ENCODE data around the gene SLC5A4. TPM values are rescaled to one million over a fixed set of nuclear protein-coding genes. Genes with fewer than 3 reads are reported as not detected.
A peak's percentile ranks its signal among the peaks of the same experiment; 100 is the strongest.

The SLC5A4 gene
- total RNA-seq, 2 donors from 2014 or later = not detected

DNA sequence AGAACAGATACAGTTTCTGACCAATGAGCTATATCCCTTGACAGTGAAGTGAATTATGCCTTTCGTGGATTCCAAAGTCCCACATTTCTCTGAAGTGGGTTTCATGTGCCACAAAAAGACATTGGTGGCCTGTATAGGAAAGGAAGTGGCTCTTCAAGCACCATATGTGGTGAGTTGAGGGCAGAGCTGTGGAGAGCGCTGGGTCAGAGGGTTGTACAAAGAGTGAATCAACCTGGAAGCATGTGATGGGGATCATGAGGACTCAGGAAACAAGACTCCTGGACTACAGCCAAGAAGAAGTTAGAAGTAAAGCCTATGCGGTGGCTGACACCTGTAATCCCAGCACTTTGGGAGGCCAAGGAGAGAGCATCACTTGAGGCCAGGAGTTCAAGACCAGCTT lies 579 bp upstream of the SLC5A4 start:
- Mint-ChIP-seq H3K36me3 (ENCODE audit: low read depth) (no peaks in the 10 kb centered on the region), H3K4me1 (peaks cover 7% of the 10 kb centered on the region), H3K27ac (no peak overlapping the region), H3K4me3 (no peak overlapping the region), H3K27me3 (peaks cover 56% of the 10 kb centered on the region)
- ATAC-seq (no peak), DNase-seq (no peak)
- H3K9me3 ChIP-seq (ENCODE audit: control insufficient read depth, low read length, poor library complexity, severe bottlenecking) = no peaks in the 10 kb centered on the region

DNA sequence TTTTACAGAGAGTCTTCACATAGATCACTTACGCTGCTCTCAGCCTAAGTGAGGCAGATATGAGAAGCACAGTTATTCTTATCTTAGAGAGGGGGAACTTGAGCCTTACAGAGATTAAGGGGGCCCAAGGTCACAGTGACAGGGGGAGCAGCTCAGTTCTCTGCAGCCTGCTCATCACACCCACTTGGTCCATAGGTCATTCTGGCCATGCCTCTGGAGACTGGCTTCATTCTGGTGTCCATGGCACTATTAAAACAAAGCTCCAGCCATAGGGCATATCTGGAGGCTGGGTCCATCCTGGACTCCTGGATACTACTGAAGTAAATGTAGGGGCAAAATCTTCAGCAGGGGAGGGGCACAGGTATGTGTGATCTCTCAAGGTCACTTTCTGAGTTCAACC lies 5.9 kb downstream of the SLC5A4 start:
- DNase-seq (no peak), ATAC-seq (no peak)
- H3K27me3 Mint-ChIP-seq = peaks cover 44% of the 10 kb centered on the region
- no peaks in the 10 kb centered on the region for H3K9me3 ChIP-seq (ENCODE audit: control insufficient read depth, low read length, poor library complexity, severe bottlenecking)
- no peak overlapping the region for H3K4me3 Mint-ChIP-seq
- peaks cover 2% of the 10 kb centered on the region for H3K36me3 Mint-ChIP-seq (ENCODE audit: low read depth)
- no peak overlapping the region for H3K27ac Mint-ChIP-seq
- H3K4me1 Mint-ChIP-seq = peaks cover 2% of the 10 kb centered on the region

DNA sequence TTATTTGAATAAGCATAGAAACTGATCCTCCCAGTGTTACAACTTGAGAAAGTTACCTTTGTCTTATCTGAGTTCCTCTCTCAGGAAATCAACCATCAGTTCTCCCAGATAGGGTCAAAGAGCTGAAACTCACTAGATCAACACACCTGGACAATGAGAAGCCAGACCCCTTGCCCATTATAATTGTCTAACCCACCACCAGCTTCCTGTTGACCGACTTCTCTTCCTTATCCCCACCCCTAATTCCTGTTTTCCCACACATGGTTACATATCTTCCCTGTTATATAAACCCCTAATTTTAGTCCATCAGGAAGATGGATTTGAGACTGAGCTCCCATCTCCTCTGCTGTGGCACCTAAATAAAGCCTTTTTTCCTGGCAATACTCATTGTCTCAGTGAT lies 6.9 kb downstream of the SLC5A4 start:
- peaks cover 2% of the 10 kb centered on the region for H3K4me1 Mint-ChIP-seq
- H3K4me3 Mint-ChIP-seq = no peak overlapping the region
- no peak for ATAC-seq
- H3K27ac Mint-ChIP-seq = no peak overlapping the region
- H3K9me3 ChIP-seq (ENCODE audit: control insufficient read depth, low read length, poor library complexity, severe bottlenecking) = no peaks in the 10 kb centered on the region
- peaks cover 37% of the 10 kb centered on the region for H3K27me3 Mint-ChIP-seq
- DNase-seq = no peak
- peaks cover 2% of the 10 kb centered on the region for H3K36me3 Mint-ChIP-seq (ENCODE audit: low read depth)

DNA sequence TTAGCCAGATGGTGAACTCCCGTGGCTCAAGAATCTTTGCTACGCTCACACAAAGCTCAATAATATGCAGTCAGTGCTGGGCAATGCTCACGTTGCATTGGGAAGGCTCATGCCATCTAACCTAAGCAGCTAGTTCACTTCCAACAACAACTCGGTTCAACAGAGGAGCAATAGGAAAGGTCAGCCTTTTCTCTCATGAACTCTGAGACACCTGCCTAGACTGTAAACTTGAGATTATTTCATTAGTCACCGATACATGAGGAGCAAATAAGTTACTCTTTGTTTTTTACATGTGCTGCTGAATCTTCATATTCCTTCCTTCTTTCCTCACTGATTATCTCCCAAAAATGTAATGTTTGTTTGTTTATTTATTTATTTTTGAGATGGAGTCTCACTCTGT lies 9.0 kb downstream of the SLC5A4 start:
- Mint-ChIP-seq H3K36me3 (ENCODE audit: low read depth) (peaks cover 2% of the 10 kb centered on the region), H3K4me1 (peaks cover 2% of the 10 kb centered on the region), H3K4me3 (no peak overlapping the region), H3K27me3 (peaks cover 36% of the 10 kb centered on the region), H3K27ac (no peak overlapping the region)
- no peak for DNase-seq
- ATAC-seq = no peak
- no peaks in the 10 kb centered on the region for H3K9me3 ChIP-seq (ENCODE audit: control insufficient read depth, low read length, poor library complexity, severe bottlenecking)

DNA sequence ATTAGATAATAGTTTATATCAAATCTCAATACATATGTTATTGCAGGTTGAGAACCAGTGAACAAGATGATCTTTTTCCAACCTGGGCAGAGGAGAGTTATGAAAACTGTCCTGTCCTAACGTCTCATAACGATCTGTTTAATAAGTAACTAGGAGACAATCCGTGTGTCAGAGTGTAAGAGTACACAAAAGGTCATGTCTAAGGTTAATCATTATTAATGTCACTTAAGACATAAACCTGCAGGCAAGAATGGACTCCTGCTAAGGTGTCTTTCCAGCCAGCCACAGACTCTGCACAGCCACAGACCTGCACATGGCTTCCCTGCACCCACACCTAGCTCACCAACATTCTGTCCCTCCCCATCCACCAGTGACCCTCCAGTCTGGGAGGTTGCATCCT lies 10.1 kb downstream of the SLC5A4 start:
- ATAC-seq (no peak), DNase-seq (no peak)
- Mint-ChIP-seq H3K27ac (no peak overlapping the region), H3K4me3 (no peak overlapping the region), H3K4me1 (peaks cover 2% of the 10 kb centered on the region), H3K36me3 (ENCODE audit: low read depth) (no peaks in the 10 kb centered on the region), H3K27me3 (peaks cover 43% of the 10 kb centered on the region)
- H3K9me3 ChIP-seq (ENCODE audit: control insufficient read depth, low read length, poor library complexity, severe bottlenecking) = no peaks in the 10 kb centered on the region

DNA sequence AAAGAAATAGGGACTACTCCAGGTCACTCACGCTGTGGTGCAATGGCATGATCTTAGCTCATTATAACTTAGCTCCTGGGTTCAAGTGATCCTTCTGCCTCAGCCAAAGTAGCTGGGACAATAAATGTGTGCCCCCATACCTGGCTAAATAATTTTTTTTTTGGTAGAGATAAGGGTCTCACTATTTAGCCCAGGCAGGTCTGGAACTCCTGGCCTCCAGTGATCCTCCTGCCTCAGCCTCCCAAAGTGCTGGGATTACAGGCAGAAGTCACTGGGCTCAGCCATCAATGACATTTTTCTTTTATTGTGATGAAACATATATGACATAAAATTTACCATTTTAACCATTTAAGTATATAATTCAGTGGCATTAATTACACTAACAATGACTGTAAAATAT lies 10.6 kb downstream of the SLC5A4 start:
- H3K9me3 ChIP-seq (ENCODE audit: control insufficient read depth, low read length, poor library complexity, severe bottlenecking) = no peaks in the 10 kb centered on the region
- no peak overlapping the region for H3K27ac Mint-ChIP-seq
- H3K4me3 Mint-ChIP-seq = no peak overlapping the region
- peaks cover 2% of the 10 kb centered on the region for H3K4me1 Mint-ChIP-seq
- H3K27me3 Mint-ChIP-seq = peaks cover 43% of the 10 kb centered on the region
- DNase-seq (no peak), ATAC-seq (no peak)
- no peaks in the 10 kb centered on the region for H3K36me3 Mint-ChIP-seq (ENCODE audit: low read depth)

DNA sequence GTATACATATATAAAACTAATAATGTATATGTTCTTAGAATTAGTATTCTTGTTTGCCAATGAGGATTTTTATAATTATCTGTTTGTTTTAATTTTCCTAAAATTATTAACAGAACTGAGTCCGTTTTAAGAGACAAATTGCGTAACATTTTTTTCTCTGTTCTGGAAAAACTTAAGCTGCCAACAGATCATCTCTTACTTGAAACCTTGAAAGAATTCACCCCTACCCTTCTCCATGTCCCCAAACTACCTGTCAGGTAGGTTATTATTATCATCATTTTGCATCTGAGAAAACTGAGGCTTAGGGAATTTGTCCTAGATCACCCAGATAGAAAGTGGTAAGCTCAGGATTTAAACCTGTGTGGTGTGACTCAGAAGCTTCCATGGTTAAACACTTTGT lies 14.7 kb downstream of the SLC5A4 start:
- H3K36me3 Mint-ChIP-seq (ENCODE audit: low read depth) = no peaks in the 10 kb centered on the region
- ATAC-seq = no peak
- peak overlapping the region; percentile 8 for H3K27ac Mint-ChIP-seq
- no peaks in the 10 kb centered on the region for H3K9me3 ChIP-seq (ENCODE audit: control insufficient read depth, low read length, poor library complexity, severe bottlenecking)
- no peak overlapping the region for H3K4me3 Mint-ChIP-seq
- no peak for DNase-seq
- no peaks in the 10 kb centered on the region for H3K4me1 Mint-ChIP-seq
- H3K27me3 Mint-ChIP-seq = peaks cover 29% of the 10 kb centered on the region

DNA sequence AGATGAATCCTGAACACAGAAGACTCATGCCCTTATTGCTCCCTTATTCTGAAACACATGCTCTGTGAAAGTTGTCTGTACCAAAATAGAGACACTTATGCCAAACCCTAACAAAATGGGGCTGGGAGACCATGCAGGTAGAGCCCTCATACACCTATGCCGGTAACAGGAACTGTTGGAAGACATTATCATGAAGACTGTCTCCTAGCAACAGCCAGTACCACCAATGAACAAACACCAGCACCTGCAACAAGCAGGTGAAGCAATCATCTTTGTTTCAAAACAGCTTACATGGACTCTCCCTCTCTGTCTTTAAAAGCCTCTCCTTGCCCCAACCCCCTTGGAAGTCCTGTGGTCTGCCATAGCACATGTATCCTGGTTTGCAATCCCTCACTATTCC lies 17.2 kb downstream of the SLC5A4 start:
- Mint-ChIP-seq H3K27ac (no peak overlapping the region), H3K27me3 (peaks cover 46% of the 10 kb centered on the region), H3K4me3 (no peak overlapping the region), H3K4me1 (no peaks in the 10 kb centered on the region), H3K36me3 (ENCODE audit: low read depth) (peaks cover 8% of the 10 kb centered on the region)
- no peak for DNase-seq
- H3K9me3 ChIP-seq (ENCODE audit: control insufficient read depth, low read length, poor library complexity, severe bottlenecking) = no peaks in the 10 kb centered on the region
- no peak for ATAC-seq

DNA sequence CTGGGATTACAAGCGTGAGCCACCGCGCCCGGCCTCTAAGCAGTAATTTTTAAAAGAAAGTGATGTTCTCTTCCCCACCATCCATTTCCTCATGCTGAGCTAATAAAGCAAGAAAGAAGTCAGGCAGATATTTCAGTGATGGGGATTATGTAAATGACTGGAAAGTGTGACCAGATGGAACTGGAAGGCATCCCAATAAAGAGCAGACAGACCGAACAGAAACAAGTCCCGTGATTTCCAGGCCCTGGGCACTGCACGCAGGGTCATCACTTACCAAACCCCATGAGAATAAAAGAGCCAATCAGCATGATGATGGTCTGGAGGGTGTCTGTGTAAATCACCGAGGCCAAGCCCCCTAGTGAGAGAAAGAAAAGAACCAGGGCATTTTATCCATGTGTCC lies 18.2 kb downstream of the SLC5A4 start:
- ATAC-seq (no peak), DNase-seq (no peak)
- Mint-ChIP-seq H3K4me3 (no peak overlapping the region), H3K4me1 (no peaks in the 10 kb centered on the region), H3K27ac (no peak overlapping the region), H3K36me3 (ENCODE audit: low read depth) (peaks cover 8% of the 10 kb centered on the region), H3K27me3 (peaks cover 52% of the 10 kb centered on the region)
- no peaks in the 10 kb centered on the region for H3K9me3 ChIP-seq (ENCODE audit: control insufficient read depth, low read length, poor library complexity, severe bottlenecking)

DNA sequence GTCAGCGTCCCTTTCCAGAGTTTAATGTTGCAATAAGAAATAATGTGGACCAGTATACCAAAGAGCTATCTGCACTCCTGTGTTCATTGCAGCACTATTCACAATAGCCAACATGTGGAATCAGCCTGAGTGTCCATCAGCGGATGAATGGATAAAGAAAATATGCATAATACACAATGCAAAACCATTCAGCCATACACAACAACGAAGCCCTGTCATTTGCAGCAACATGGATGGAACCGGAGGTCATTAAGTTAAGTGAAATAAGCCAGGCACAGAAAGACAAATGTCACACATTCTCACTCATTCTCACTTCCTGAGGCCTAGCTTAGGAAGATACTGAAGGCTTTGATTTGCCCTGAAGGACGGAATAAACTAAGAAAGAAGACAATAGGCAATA lies 22.1 kb downstream of the SLC5A4 start:
- Mint-ChIP-seq H3K4me1 (peaks cover 3% of the 10 kb centered on the region), H3K4me3 (no peak overlapping the region), H3K27ac (no peak overlapping the region), H3K27me3 (peaks cover 47% of the 10 kb centered on the region), H3K36me3 (ENCODE audit: low read depth) (peaks cover 8% of the 10 kb centered on the region)
- H3K9me3 ChIP-seq (ENCODE audit: control insufficient read depth, low read length, poor library complexity, severe bottlenecking) = no peaks in the 10 kb centered on the region
- ATAC-seq (no peak), DNase-seq (no peak)

DNA sequence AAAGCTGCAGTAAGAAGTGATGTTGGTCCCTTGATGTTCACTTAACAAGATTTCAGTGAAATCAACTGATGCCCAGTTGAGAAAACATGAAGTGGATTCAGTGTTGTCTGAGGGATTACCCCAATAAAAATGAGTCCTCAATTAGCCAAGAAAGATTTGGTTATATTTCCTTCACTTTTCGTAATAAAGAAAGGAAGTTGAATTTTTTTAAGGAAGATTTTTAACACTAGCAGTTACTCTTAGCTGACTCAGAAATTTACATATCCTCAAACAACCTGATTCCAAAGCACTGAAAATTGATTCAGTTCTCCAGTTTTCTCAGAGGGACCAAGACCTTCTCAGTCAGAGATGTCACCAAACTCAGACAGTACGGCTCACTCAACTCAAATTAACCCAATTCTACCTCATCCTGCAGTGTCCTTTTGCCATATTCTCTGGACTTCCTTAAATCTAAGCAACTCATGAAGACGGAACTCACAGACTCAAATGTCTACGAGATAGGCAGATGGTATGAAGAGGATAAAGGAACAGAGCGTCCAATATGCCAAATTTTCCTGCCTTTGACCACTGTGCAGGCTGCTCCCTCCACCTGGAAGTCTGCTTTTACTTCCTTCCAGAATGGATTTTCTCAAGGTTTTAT lies 22.8 kb downstream of the SLC5A4 start:
- ATAC-seq (no peak), DNase-seq (no peak)
- Mint-ChIP-seq H3K27ac (no peak overlapping the region), H3K36me3 (ENCODE audit: low read depth) (peaks cover 8% of the 10 kb centered on the region), H3K27me3 (peaks cover 45% of the 10 kb centered on the region), H3K4me3 (no peak overlapping the region), H3K4me1 (peaks cover 3% of the 10 kb centered on the region)
- no peaks in the 10 kb centered on the region for H3K9me3 ChIP-seq (ENCODE audit: control insufficient read depth, low read length, poor library complexity, severe bottlenecking)

DNA sequence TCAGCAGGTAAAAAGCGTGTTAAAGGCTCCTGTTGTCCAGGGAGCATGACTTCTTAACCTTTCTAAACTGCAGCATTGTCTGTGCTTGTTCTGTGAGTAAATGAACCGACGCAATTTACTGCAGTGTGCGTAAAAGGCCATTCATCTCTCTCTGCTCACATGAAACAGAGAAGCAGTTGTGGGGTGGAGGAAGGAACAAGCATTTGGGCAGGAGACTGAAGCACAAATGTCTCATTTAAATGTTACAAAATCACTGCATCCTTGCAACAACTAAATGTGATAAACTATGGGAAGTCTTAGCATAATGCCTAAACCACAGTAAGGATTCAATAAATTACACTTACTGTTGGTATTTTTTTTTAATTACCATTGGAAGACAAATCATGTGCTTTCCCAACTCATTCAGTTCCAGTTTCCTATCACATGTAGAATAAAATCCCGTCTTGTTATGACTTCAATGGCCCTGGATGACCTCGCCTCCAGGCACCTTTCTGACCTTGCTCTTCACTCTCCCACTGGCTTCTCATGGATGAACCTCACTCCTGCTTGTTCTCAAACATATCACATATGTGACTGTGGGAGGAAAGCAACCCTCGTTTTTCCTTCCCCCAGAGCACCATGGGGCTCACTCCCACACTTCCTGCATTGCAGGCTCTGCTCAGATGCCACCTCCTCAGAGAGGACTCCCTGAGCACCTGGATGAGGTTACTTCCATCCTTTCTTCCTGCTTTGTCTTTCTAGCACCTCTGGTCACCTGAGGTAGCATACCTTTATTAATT lies 28.6 kb downstream of the SLC5A4 start:
- ATAC-seq (no peak), DNase-seq (no peak)
- H3K4me1 Mint-ChIP-seq = peaks cover 2% of the 10 kb centered on the region
- H3K27ac Mint-ChIP-seq = no peak overlapping the region
- peaks cover 30% of the 10 kb centered on the region for H3K27me3 Mint-ChIP-seq
- no peaks in the 10 kb centered on the region for H3K36me3 Mint-ChIP-seq (ENCODE audit: low read depth)
- no peak overlapping the region for H3K4me3 Mint-ChIP-seq
- no peaks in the 10 kb centered on the region for H3K9me3 ChIP-seq (ENCODE audit: control insufficient read depth, low read length, poor library complexity, severe bottlenecking)

DNA sequence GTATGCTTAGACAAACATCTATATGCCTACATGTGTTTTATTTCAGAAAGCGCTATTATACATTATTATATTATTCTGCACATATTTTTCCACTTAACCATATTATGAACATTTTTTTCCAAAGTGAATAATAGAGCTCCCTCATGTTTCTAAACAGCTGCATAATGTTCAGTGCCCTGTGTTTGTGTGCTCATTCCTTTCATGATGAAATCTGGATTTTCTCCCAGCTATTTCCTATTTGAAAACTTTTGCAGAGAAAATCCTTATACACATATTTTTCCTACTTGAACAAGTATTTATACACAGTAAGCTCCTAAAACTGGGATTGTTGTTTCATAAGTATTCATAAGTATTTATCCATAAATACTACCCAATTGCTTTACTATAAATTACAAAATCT lies 32.2 kb downstream of the SLC5A4 start:
- Mint-ChIP-seq H3K4me1 (no peaks in the 10 kb centered on the region), H3K27ac (no peak overlapping the region), H3K36me3 (ENCODE audit: low read depth) (no peaks in the 10 kb centered on the region), H3K4me3 (no peak overlapping the region), H3K27me3 (peaks cover 23% of the 10 kb centered on the region)
- DNase-seq (no peak), ATAC-seq (no peak)
- no peaks in the 10 kb centered on the region for H3K9me3 ChIP-seq (ENCODE audit: control insufficient read depth, low read length, poor library complexity, severe bottlenecking)

DNA sequence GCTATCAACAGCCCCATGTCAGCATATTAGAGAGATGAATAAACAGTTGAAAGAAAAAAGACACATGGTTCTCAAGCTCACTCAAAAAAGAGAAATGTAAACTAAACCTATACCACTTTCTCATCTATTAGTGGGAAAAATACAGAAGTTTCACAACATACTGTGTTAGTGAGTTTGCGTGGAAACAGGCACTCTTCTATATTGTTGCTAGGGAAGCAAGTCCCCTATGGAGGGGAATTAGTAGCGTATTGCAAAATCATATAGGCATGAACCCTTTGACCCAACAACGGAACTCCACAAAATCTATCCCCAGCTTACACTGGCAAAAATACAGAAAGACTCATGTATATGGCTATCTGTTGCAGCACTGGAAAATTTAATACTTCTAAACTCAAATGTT lies 36.1 kb downstream of the SLC5A4 start:
- no peak for DNase-seq
- H3K9me3 ChIP-seq (ENCODE audit: control insufficient read depth, low read length, poor library complexity, severe bottlenecking) = no peaks in the 10 kb centered on the region
- Mint-ChIP-seq H3K4me1 (no peaks in the 10 kb centered on the region), H3K27me3 (peaks cover 25% of the 10 kb centered on the region), H3K4me3 (no peak overlapping the region), H3K36me3 (ENCODE audit: low read depth) (peaks cover 3% of the 10 kb centered on the region), H3K27ac (no peak overlapping the region)
- no peak for ATAC-seq
